ENCODE measurements around the gene TMEM200A.
"Not testable (repeated sequence)": the region's sequence is repeated elsewhere in the genome, so short reads cannot be mapped to it uniquely, and the experiment has no call there.

Gene TMEM200A

DNA sequence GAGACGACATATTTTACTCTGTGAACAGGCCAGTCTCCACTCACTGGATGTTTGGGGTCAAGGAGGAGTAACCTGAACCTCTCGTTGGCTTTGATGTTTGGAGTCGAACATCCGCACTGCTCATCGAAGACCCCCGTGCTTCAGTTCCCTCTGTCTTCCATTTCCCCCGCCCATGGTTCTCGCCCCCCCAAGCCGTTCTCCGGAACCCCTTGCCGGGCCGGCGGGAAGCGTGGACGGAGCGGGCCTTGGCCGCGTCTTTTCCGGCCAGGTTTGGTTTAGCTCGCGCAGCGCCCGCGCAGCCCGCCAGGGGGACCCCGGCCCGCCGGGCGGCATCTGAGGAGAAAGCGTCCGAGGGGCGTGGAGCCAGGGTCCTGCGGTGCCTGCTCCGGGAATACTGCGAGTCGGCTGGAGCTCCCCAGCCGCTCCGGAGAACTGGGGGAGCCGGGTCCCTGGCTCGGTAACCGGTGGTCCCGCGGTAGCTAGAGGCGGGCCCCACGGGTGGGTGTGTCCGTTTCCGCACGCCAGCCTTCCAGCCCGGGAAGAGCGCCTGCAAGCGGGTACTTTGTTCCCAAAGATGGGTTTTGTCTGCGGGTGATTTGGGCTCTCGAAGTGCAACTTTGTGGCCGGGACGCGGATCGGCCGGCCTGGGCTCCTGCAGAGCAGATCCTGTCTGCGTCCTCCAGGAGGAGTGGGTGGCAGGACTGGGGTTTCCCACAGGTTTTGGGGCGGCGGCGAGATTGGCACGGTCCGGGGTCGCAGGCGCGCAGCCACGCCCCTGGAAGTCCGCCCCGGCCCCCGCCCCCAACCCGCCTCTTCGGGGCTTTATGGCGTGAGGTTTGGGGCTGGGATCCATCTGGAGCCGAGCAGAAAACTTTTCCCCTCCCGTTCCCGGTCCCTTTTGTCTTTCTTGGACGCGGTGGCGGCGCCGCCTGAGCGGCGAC, at the start of gene TMEM200A:
TSS of gene TMEM200A (plus strand) at position 852 of the 941 bp plus-strand sequence. CDS start 74,406 bp downstream, outside the sequence.
- ATAC-seq (peak; percentile 47), DNase-seq (peak; percentile 66)

DNA sequence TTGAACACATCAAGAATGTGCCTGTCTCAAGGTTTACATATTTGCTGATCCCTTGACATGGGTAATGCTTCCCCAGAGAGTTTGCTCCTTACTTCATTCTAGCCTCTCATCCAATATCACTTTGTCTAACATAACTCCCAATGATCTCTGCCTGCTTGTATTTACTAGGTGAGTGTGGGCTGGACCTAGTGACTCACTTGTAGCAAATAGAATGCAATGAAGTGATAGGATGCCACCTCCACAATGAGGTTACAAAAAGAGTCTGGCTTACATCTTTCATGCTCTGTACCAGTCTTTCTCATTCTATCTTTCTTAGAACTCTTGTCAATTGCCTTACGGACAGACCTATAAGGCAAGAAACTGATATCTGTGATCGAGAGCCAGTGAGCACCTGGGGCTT, 44.9 kb upstream of the TMEM200A start:
- DNase-seq (no peak), ATAC-seq (no peak)

DNA sequence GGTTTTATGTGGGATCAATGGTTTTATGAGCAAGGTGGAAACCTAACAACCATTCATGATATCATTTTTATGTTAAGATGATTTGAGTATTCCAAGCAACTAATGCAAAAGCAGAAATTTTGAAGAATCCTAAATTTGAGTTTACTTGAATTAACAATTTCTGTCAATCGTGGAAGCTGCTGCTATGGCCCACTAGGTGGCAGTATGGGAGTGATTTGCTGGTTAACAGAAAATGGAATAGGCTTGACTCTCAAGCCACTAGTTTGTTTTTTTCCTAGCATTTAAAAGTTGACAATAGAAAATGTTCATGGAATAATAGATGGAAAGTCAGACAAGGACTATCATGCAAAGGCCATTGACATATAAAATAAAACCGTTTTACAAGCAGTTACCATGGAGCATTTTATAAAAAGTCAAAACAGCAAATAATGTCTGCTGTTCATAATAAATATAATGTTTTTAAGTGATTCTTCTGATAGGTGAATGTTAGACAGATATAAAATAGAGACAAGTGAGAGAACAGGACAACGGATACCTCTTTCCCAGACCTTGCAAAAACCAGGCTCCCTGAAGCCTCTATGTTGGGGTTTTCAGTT, 43.0 kb upstream of the TMEM200A start:
- no peak for ATAC-seq
- DNase-seq: peak; percentile 37

DNA sequence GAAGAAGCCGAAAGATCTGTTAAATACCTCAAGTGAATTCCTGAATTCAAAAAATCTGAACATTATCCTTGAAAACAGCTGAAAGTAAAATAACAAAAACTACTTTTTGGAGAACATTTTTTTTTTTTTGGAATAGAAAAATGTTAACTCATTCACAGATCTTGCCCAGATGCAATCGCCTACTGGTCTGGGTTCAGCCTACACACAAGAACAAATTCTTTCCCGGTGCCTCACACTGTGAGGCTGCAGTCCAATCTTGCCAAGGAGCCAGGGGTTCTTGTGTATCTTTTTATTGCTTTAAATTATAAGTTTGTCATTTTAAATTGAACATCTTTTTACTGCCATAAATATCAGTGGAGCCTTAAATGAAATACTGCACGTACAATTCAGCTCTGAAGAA, 41.2 kb upstream of the TMEM200A start:
- DNase-seq: no peak

DNA sequence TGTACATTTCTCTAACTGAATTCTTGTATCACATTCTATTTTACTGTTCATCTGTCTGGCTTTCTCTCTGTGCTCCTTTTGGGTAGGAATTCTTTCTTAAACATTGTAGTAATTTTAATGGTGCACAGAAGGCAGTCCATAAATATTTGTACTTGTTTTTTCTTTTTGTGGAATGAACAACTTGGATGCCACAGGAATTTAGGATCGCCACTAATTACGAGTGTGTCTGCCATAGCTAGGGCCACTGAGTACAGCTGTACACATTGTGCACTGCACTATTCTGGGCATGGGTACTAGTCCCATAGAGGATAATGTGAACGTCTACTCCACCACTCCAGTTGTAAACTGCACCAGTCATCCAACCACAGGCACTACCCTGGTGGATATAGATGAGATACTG, 39.3 kb upstream of the TMEM200A start:
- ATAC-seq (no peak), DNase-seq (no peak)

More for the DNA sequence above, 41.2 kb upstream of the TMEM200A start:
- no peak for ATAC-seq

DNA sequence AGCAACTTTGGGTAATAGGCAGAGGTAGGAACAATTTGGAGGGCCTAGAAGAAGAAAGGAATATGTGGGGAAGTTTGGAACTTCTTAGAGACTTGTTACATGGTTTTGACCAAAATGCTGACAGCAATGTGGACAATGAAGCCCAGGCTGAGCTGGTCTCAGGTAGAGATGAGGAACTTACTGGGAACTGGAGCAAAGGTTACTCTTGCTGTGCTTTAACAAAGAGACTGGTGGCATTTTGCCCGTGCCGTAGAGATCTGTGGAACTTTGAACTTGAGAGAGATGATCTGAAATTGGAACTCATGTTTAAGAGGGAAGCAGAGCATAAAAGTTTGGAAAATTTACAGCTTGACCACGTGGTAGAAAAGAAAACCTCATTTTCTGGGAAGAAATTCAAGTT, 28.3 kb upstream of the TMEM200A start:
- no peak for DNase-seq
- no peak for ATAC-seq

DNA sequence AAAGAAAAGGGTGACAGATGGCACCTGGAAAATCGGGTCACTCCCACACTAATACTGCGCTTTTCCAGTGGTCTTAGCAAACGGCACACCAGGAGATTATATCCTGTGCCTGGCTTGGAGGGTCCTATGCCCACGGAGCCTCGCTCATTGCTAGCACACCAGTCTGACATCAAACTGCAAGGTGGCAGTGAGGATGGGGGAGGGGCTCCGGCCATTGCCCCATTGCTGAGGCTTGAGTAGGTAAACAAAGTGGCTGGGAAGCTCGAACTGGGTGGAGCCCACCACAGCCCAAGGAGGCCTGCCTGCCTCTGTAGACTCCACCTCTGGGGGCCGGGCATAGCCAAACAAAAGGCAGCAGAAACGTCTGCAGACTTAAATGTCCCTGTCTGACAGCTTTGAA, 19.5 kb upstream of the TMEM200A start:
- ATAC-seq, DNase-seq: not testable (repeated sequence)

DNA sequence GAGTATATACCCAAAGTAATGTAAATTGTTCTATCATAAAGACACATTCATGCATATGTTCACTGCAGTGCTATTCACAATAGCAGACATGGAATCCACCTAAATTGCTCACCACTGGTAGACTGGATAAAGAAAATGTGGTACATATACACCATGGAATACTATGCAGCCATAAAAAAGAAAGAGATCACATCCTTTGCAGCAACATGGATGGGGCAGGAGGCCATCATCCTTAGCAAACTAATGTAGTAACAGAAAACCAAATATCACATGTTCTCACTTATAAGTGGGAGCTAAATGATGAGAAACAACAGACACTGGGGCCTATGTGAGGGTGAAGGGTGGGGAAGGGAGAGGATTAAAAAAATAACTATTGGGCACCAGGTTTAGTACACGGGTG, 11.5 kb upstream of the TMEM200A start:
- ATAC-seq: no peak
- DNase-seq: no peak

DNA sequence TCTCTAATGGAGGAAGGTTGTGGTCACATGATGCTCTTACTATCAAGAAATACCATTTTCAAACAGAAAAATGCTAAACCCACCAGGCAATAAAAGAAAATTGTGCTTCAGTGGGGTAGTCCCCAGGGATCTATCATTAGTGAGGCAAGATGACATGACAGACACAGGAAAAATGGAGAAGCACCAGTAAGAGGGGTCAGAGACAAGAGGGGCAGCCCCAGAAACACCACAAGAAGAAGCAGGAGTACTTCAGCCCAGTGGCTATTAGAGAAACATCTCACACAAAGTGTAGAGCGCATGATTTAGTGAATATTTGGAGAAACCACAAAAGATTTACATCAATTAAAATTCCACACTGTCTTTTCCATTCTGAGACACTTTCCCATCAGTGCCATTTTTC, 10.2 kb upstream of the TMEM200A start:
- ATAC-seq: no peak
- DNase-seq: no peak

DNA sequence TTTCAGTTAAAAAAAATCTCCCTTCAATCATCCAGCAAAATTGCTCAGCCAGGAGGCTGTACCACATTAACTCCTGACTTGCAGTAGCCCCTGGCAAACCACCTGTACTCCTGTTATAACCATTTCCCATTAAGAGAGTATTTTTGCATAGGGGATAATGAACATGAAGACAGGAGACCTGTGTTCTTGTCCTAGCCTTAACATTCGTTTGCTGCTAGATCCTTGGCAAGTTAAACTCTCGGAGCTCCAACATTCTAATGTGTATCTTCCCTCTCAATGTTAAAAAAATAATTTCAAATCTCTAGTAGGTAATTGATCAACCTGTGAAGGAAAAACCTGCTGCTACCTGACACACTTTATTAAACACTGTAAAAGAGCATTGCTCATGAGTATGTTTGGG, 8.4 kb upstream of the TMEM200A start:
- ATAC-seq (no peak), DNase-seq (no peak)

DNA sequence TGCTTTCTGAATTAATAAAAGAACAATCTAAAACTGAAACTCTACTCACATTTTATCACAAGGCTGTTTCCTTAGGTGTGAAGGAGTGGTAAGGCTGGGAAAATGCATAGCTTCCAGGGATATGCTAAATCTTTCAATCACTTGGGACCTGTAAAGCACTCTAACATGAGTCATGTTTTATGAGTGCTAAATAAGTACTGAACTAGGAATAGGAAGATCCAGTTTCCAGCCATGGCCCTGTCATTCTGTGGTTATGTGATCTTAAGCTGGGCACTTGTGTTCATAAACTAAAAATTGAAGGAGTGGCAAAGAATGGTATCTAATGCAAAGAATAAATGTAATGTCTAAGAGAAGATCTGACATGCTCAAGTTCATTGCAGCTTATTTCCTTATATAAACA, 6.1 kb upstream of the TMEM200A start:
- ATAC-seq (no peak), DNase-seq (no peak)

DNA sequence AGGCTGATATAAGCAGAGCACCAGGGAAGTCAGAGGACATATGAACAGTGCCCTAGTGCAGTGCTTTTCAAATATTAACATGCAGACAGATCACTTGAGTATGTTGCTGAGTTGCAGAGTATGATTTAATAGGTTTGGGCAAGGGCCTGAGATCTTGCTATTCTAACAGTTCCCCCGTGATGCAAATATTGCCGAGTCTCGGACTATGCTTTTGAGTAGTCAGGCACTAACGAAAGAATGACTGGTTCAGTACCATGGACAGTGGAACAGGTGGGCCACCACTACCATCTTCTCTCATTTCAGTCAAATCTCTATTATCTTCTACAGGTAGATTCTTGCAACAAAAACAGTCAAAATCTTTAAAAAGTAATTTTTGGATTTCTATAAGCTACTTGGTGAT, 3.7 kb upstream of the TMEM200A start:
- no peak for ATAC-seq
- DNase-seq: no peak

DNA sequence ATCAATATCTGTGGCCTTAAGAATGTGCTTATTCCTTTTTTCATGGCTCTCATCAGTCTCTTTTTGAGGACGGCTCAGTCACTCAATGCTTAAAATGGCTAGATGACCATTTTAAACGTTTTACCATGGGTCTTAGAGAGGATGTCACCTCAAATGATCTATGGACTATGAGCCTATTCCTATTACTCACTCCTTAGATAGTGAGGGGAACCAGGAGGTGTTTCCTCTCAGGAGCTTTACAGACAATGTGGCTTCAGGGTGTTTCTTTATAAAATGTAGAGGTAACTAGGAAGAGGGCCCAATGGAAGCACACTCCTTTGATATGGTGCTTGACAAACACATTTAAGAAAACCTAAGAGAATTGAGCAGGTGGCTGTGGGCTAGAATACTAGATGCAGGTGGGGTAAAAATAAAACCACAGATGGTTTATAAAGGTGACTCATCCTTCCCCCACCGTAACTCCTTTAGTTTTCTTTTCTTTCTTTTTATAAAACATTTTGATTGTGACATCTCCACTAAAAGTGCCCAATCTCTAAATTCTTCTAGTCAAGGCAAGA, 1.5 kb upstream of the TMEM200A start:
- ATAC-seq: no peak
- DNase-seq: no peak

DNA sequence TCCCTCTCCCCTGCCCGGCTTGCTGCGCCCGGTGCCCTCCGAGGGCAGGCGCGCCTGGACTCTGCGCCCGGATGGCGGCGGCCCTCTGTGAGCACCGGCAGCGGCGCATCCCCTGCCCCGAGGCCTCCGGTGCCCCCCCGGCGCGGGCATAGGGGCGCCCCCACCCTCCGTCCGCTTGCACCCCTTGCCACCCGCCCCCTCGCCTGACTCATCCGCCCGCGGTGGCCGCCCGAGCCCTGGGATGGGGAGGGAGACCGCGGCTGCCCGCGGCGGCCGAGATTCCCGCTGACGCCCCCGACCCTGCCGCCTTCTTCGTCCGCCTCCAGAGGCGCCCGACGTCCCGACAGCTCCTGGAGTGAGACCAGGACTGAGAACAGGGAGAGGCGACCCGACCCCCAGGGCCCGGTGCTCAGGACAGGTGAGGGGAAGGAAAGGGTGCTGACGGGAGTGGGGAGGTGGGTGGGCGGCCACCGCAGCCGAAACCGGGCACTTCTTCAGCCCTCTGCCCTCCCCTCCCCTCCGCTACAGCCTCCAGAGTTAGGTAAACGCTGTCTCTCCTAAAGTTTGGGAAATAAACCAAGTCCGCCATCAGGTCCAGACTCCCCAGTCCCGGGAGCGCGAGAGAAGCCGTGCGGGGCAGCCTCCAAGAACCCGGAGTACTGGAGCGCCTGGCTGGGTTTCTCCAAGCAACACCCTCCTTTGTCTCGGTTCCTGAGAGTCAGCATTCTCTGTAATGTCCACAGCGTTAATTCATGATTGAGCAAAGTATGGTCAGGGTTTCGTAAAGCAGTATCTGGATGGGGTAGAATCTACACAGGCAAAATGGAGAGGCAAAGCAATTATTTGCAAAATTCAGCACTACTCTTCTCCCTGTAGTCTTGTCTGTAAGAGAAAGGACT, 539 bp downstream of the TMEM200A start:
- ATAC-seq (peak; percentile 44), DNase-seq (peak; percentile 52)

DNA sequence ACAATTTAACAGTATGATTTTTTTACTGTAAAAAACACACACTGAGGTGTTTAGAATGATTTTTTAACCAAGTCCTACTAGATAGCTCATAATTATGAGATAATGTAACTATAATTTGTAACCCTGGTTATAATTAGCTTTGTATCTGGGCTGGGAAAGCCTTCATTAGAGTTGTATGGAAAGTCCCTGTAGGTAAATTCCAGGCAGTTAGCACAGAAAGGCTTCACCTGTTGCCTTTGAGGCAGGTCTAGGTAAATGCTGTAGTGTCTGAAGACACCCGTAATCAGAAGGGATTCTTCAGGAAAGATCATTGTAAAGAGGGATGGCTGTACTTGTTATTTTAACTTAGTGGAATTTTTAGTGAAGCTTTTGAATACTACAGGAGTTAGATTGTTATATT, 1.9 kb downstream of the TMEM200A start:
- no peak for ATAC-seq
- DNase-seq: no peak

DNA sequence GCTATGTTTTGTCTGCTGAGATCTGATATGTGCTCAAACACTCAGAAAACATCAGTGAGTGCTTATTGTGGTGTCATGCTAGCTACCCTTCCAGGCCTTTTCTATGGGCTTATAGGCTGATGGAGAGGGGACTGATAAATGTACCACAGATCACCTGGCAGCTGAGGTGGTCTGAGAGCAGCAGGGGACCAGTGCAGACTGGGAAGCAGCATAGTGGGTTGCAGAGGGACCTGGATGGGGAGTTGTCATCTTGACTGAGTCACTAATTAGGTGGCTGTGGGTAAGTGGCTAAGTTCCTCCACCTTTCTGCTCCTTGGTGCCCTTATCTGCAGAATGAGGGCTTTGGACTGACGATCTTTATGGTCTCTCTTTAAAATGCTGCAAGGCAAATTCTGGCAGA, 2.8 kb downstream of the TMEM200A start:
- DNase-seq (no peak), ATAC-seq (no peak)

DNA sequence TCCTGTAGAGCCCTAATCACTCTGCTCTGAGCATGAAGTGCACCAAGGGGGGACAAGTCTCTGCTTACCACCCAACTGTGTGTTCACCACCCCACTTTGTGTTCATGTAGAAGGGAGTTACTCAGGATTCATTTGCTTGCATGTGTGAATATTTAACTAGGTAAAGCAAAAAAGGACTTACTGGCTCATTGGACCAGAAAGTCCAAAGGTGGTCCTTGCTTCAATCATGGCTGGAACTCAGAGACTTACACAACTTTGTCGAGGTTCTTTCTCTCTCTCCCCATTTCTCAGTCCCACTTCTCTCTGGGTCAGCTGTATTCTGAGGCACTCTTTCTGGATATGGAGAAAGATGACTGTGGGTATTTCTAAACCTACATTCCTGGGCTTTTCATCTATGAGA, 4.0 kb downstream of the TMEM200A start:
- DNase-seq (no peak), ATAC-seq (no peak)

DNA sequence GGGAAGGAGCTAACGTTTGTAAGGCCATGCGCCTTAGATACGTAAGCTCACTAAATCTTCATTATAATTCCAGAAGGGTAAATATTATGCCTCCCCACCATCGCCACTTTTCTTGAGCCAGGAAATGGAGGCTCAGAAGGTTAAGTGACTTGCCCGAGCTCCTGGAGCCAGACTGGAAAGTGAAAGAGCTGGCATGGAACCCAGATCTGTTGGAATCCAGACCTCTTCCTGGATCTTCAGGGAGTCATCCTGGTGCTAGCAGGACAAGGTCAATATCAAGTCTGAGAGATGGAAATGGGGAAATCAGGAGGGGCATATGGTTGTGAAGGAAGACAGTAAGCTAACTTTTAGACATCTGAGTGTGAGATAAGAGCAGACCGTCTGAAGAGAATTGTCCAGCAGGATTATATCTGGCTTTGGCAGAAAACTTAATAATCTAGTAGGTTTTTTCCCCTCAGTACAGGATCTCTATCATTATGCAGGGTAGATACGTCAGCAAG, 6.2 kb downstream of the TMEM200A start:
- no peak for ATAC-seq

DNA sequence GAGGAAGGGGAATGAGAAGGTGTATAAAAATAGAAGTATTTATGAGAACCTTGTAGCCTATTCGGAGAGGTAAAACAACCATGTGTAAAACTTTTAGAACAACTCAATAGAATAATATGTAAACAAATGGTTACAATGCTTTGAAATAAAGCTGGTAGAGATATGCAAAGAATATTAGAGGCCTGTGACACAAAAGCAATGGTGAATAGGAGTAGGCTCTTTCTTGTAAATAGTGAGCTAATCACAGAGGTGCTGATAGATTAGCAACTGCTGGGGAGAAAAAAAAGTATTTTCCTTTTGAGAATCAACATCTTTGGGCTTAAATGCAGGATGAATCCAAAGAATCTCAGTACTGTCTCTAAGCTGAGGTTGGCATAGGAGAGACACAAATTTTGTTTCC, 7.0 kb downstream of the TMEM200A start:
- DNase-seq: no peak
- no peak for ATAC-seq

More for the DNA sequence above, 6.2 kb downstream of the TMEM200A start:
- no peak for DNase-seq

DNA sequence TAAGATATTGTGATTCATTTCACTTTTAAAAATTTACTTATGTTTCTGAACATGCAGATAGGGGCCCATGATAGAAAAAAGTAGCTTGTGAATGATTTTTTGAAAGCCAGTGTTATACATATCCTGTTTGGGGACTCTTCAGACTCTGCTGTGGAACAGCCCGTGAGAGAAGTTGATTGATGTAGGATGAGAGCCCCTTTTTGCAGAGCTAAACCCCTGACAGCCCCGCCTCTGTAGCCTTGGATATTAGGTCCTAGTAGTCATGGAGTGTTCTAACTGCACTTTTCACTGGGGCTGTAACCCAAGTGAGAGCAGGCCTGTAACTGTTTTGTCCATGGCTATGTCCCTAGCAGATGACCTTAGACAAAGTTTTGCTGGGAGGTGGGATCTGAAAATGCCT, 8.2 kb downstream of the TMEM200A start:
- no peak for ATAC-seq
- DNase-seq: no peak

DNA sequence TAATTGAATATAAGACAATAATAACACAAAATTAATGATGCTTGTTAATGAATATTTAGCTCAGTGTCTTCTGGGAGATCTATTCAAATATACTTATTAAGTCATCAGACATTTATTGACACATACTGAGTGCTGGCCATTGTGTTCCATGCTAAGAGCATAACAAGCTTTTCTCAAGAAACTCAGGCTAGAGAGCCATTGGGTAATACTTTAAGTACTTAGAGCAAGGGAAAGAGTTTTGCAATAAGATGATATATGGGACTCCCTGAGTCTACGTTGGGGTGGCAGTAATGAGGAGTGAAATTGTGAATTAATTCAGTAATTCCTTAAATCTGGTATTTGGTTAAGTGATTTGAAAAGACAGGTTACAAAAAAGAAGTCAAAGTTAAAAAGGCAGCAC, 11.1 kb downstream of the TMEM200A start:
- ATAC-seq: no peak
- DNase-seq: no peak

DNA sequence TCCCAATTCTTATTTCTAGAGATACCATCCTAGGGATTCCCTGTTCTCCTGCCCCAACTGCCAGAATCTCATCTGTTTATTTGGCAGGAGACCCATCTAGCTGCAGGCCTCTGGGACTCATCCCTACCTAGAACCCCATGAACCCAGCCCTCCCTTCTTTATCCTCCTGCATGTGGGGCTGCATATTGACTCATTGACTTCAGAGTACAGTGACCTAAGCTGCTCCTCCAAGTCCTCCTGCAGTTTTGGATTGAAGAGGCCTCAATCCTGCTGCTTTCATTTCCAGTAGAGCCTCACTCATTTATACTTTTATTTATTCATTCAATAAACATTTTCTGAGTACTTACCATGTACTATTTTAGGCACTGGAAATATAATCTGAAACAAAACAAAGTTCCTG, 11.6 kb downstream of the TMEM200A start:
- no peak for DNase-seq
- ATAC-seq: no peak

Measured in stimulated activated naive CD8-positive, alpha-beta T cell treated with anti-CD3 and anti-CD28 coated beads, Interleukin-15, Interleukin-2, amounts not matched to agents 100 U/mL and 50 U/mL, for 24 hours (primary cell).